ENCODE data around the gene SLC25A13.

DNA sequence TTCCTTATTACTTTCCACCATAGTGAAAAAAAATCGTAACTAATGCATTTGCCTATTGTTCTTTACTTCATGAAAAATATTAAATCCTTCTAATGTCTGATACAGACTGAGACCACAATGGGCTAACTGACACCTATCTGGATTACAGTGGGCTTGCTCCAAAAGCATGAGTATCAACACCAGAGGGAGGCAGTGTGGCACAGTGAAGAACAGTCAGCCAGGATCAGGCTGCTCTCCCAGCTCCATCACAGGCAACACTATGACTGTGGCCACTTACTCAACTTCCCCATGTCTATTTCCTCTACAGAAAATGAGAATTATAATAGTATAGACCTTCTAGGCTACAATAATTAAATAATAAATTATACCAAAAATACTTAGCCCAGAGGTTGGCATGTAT is 97.2 kb downstream of the SLC25A13 start:
- no peak for TF ChIP-seq SRSF3 (IDR thresholded peaks at IDR 0.05; ENCODE audit: insufficient read depth, low read length)
- no peak for TF ChIP-seq EP300 (IDR thresholded peaks at IDR 0.05; ENCODE audit: low read length)
- TF ChIP-seq NR2C2 (CRISPR knock-in tag; IDR thresholded peaks at IDR 0.05), result no peak
- no peak for TF ChIP-seq NR2C2 (tag; IDR thresholded peaks at IDR 0.05)
- no peak for TF ChIP-seq SP2 (IDR thresholded peaks at IDR 0.05; ENCODE audit: extremely low read depth, low read depth, low read length, poor library complexity, severe bottlenecking)
- TF ChIP-seq ZNF175 (CRISPR knock-in tag; IDR thresholded peaks at IDR 0.05; ENCODE audit: low read depth), result no peak
- TF ChIP-seq TCF7L2 (IDR thresholded peaks at IDR 0.05; ENCODE audit: low read depth, low read length), result no peak
- no peak for TF ChIP-seq SMARCA4 (IDR thresholded peaks at IDR 0.05)
- no peak for TF ChIP-seq ZC3H11A (IDR thresholded peaks at IDR 0.05; ENCODE audit: low read depth, low read length)
- TF ChIP-seq, protein P1, sequence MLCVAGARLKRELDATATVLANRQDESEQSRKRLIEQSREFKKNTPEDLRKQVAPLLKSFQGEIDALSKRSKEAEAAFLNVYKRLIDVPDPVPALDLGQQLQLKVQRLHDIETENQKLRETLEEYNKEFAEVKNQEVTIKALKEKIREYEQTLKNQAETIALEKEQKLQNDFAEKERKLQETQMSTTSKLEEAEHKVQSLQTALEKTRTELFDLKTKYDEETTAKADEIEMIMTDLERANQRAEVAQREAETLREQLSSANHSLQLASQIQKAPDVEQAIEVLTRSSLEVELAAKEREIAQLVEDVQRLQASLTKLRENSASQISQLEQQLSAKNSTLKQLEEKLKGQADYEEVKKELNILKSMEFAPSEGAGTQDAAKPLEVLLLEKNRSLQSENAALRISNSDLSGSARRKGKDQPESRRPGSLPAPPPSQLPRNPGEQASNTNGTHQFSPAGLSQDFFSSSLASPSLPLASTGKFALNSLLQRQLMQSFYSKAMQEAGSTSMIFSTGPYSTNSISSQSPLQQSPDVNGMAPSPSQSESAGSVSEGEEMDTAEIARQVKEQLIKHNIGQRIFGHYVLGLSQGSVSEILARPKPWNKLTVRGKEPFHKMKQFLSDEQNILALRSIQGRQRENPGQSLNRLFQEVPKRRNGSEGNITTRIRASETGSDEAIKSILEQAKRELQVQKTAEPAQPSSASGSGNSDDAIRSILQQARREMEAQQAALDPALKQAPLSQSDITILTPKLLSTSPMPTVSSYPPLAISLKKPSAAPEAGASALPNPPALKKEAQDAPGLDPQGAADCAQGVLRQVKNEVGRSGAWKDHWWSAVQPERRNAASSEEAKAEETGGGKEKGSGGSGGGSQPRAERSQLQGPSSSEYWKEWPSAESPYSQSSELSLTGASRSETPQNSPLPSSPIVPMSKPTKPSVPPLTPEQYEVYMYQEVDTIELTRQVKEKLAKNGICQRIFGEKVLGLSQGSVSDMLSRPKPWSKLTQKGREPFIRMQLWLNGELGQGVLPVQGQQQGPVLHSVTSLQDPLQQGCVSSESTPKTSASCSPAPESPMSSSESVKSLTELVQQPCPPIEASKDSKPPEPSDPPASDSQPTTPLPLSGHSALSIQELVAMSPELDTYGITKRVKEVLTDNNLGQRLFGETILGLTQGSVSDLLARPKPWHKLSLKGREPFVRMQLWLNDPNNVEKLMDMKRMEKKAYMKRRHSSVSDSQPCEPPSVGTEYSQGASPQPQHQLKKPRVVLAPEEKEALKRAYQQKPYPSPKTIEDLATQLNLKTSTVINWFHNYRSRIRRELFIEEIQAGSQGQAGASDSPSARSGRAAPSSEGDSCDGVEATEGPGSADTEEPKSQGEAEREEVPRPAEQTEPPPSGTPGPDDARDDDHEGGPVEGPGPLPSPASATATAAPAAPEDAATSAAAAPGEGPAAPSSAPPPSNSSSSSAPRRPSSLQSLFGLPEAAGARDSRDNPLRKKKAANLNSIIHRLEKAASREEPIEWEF (CRISPR knock-in tag; IDR thresholded peaks at IDR 0.05), result no peak
- no peak for TF ChIP-seq TEAD4 (IDR thresholded peaks at IDR 0.05; ENCODE audit: low read length)
- TF ChIP-seq TEAD4 (CRISPR knock-in tag; IDR thresholded peaks at IDR 0.05; ENCODE audit: borderline replicate concordance), result no peak
- TF ChIP-seq CTCF (IDR thresholded peaks at IDR 0.05 in 2 of 3, conservative IDR thresholded peaks at IDR 0.05 in 1 of 3; ENCODE audit: insufficient read depth in 2 of 3, low read depth in 1 of 3, low read length in 3 of 3), result peak; percentile 55 to 62 (median 61); a peak in 5 of 6 replicates
- no peak for TF ChIP-seq RHOXF2B (CRISPR knock-in tag; conservative IDR thresholded peaks at IDR 0.05)
- TF ChIP-seq, protein P2, sequence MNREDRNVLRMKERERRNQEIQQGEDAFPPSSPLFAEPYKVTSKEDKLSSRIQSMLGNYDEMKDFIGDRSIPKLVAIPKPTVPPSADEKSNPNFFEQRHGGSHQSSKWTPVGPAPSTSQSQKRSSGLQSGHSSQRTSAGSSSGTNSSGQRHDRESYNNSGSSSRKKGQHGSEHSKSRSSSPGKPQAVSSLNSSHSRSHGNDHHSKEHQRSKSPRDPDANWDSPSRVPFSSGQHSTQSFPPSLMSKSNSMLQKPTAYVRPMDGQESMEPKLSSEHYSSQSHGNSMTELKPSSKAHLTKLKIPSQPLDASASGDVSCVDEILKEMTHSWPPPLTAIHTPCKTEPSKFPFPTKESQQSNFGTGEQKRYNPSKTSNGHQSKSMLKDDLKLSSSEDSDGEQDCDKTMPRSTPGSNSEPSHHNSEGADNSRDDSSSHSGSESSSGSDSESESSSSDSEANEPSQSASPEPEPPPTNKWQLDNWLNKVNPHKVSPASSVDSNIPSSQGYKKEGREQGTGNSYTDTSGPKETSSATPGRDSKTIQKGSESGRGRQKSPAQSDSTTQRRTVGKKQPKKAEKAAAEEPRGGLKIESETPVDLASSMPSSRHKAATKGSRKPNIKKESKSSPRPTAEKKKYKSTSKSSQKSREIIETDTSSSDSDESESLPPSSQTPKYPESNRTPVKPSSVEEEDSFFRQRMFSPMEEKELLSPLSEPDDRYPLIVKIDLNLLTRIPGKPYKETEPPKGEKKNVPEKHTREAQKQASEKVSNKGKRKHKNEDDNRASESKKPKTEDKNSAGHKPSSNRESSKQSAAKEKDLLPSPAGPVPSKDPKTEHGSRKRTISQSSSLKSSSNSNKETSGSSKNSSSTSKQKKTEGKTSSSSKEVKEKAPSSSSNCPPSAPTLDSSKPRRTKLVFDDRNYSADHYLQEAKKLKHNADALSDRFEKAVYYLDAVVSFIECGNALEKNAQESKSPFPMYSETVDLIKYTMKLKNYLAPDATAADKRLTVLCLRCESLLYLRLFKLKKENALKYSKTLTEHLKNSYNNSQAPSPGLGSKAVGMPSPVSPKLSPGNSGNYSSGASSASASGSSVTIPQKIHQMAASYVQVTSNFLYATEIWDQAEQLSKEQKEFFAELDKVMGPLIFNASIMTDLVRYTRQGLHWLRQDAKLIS (CRISPR knock-in tag; IDR thresholded peaks at IDR 0.05), result no peak
- no peak for TF ChIP-seq NR1H2 (CRISPR knock-in tag; IDR thresholded peaks at IDR 0.05)

Data from K562 (cell line).